GM18499 (cell line): ENCODE data around the gene PAPLN.
"Not testable (repeated sequence)": the region's sequence is repeated elsewhere in the genome, so short reads cannot be mapped to it uniquely, and the experiment has no call there.

Experiments
- ATAC-seq: cut with Tn5 transposase; IDR thresholded peaks from one replicate; pipeline ENCODE4 v1.9.1; 2021; ENCODE audit warnings: moderate number of reproducible peaks; ENCODE audit not compliant: insufficient read depth, unreplicated experiment

PAPLN gene, protein sequence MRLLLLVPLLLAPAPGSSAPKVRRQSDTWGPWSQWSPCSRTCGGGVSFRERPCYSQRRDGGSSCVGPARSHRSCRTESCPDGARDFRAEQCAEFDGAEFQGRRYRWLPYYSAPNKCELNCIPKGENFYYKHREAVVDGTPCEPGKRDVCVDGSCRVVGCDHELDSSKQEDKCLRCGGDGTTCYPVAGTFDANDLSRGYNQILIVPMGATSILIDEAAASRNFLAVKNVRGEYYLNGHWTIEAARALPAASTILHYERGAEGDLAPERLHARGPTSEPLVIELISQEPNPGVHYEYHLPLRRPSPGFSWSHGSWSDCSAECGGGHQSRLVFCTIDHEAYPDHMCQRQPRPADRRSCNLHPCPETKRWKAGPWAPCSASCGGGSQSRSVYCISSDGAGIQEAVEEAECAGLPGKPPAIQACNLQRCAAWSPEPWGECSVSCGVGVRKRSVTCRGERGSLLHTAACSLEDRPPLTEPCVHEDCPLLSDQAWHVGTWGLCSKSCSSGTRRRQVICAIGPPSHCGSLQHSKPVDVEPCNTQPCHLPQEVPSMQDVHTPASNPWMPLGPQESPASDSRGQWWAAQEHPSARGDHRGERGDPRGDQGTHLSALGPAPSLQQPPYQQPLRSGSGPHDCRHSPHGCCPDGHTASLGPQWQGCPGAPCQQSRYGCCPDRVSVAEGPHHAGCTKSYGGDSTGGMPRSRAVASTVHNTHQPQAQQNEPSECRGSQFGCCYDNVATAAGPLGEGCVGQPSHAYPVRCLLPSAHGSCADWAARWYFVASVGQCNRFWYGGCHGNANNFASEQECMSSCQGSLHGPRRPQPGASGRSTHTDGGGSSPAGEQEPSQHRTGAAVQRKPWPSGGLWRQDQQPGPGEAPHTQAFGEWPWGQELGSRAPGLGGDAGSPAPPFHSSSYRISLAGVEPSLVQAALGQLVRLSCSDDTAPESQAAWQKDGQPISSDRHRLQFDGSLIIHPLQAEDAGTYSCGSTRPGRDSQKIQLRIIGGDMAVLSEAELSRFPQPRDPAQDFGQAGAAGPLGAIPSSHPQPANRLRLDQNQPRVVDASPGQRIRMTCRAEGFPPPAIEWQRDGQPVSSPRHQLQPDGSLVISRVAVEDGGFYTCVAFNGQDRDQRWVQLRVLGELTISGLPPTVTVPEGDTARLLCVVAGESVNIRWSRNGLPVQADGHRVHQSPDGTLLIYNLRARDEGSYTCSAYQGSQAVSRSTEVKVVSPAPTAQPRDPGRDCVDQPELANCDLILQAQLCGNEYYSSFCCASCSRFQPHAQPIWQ

GRCh38 chr14:73237219-73237785 lies at the start of gene PAPLN:
Gene PAPLN, plus strand, starts transcription at chr14:73237506. Its CDS starts 2,273 bp downstream, at chr14:73239779.
- ATAC-seq: no peak

- no peak for ATAC-seq
These were observed 48.8 kb upstream of the PAPLN start for GRCh38 chr14:73188501-73188911.

DNA sequence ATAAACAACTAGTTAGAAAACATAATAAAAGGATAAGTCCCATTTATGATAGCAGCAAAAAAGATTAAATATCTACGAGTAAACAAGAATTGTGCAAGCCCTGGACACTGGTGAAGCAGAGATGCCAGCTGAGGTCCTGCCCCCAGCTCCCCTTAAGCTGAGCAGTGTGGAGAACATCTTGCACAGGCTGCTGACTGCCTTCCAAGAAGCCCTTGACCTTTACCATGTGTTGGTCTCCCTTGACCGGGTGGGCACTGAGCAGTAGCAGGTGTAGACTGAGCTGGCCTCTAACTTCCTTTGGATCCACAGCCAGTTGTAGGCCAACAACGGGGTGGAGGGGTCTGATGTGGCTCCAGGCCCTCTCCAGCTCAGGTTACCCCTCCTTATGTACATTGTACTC lies 47.7 kb upstream of the PAPLN start:
- no peak for ATAC-seq

GRCh38 chr14:73191441-73191840 lies 45.9 kb upstream of the PAPLN start:
- no peak for ATAC-seq

- ATAC-seq: not testable (repeated sequence)
These were observed 43.0 kb upstream of the PAPLN start for GRCh38 chr14:73194306-73194705.

GRCh38 chr14:73198253-73198652 lies 39.1 kb upstream of the PAPLN start:
- no peak for ATAC-seq

DNA sequence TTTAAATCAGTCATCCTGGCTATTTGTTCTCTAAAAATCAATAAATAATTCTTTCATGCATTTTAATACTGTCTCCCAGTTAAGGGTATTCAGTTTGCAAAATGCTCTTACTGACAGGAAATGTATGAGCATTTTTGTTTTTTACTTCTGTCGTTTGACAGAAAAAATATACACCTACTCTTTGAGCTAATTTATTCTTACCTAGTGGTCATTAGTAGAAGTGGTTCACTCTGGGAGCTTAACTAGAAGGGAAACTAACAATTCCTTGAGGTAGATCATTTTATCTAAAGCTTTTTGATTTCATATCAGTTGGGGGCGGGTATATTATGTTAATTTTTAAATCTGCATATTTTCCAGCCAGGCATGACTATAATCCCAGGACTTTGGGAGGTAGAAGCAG lies 33.8 kb upstream of the PAPLN start:
- no peak for ATAC-seq

DNA sequence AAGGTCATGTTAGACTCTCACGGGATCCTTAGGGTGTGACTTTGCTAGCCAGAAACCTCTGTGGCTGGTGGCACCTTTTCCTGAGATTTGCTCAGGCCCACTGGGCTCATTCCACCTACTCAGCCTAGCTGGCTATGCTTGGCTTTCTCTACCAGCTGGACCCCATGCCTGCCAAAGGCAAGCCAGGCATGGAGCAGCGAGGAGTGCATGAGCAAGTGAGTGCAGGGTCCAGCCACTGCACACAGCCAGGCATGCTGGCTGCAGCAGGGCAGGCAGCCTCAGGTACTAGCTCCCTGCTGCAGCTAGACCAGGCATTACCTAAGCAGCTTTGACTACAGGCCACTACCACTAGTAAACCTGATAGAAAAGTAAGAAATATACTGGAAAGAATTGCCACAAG lies 29.7 kb upstream of the PAPLN start:
- no peak for ATAC-seq

GRCh38 chr14:73208390-73208789 lies 28.9 kb upstream of the PAPLN start:
- no peak for ATAC-seq

DNA sequence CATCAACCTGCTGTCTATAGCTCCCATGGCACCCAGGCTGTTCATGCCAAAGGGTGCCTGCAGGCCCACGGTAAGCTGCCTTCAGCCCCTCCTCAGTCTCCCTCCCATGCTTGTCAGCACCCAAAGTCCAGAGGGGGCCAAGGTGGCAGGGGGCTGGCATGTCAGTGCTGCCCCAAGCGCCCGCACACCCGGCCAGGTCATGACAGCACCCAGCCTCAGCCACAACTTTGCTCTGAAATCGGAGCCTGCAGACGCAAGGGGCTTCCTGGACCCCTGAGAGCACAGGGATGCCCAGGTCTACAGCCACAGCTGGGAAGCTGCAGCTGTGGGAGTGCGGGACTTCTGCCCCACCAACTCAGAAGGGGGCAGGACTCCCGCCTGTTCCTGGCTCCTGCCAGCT lies 28.5 kb upstream of the PAPLN start:
- ATAC-seq: no peak

- ATAC-seq: no peak
These were observed 27.4 kb upstream of the PAPLN start for GRCh38 chr14:73209953-73210352.

GRCh38 chr14:73211251-73212040 lies 25.9 kb upstream of the PAPLN start:
- ATAC-seq: no peak

- ATAC-seq: no peak
These were observed 21.3 kb upstream of the PAPLN start for GRCh38 chr14:73216030-73216429.

DNA sequence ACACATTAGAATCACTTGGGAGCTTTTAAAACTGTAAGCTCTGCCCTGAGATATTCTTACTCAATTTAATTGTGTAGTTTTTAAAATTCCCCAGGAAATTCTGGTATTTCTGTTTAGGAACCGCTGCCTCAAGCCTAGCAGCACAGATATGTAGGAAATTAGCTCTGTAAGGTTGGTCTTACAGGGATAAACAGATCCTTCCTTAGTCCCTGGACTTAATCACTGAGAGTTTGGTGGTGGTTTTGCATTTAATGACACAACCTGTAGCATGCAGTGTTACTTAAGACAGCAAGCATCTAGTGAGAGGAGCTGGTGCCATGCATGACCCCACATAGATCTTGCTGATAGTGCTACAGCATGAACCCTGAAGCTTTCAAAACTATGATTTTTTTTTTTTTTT lies 19.9 kb upstream of the PAPLN start:
- no peak for ATAC-seq

- ATAC-seq: no peak
These were observed 17.2 kb upstream of the PAPLN start for GRCh38 chr14:73220061-73220460.

GRCh38 chr14:73220634-73221033 lies 16.7 kb upstream of the PAPLN start:
- no peak for ATAC-seq

GRCh38 chr14:73221945-73222344 lies 15.4 kb upstream of the PAPLN start:
- ATAC-seq: no peak

DNA sequence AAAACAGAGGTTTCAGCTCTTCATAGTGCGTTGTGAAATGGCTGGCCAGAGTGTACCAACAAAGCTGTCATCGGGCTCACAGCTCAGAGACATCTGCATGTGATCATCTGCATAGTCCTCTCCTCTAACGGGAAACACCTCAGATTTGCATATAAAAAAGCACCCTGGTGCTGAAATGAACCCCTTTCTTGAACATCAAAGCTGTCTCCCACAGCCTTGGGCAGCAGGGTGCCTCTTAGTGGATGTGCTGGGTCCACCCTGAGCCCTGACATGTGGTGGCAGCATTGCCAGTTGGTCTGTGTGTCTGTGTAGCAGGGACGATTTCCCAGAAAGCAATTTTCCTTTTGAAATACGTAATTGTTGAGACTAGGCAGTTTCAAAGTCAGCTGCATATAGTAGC lies 14.3 kb upstream of the PAPLN start:
- no peak for ATAC-seq

DNA sequence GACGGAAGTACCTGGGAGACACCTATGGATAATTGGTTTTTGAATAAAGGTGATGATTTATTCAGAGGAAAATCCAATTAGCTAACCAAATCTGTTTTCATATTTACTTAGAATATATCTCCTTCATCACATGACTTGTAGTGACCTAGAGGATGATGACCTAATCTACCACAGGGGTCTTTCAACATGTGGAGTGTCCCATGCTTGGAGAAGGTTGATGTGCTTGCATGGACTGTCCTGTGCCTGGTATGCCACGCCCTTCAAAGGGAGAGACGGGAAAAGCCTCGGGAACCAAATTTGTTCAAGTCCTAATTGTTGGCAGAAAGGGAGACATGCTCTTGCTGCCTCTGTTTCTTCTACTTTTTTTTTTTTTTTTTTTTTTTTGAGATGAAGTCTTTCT lies 11.8 kb upstream of the PAPLN start:
- ATAC-seq: no peak
